MM.1S (cell line): ENCODE data around the gene KLK8.

Experiments used
- DNase-seq: peaks from one replicate; pipeline ENCODE4 v3.0.0-alpha.2; 2015
- H2AFZ ChIP-seq: fragments of 300-600 bp; sonication (generic); 2 replicates; pipeline ENCODE4 v1.6.0; 2016; ENCODE audit warnings: antibody characterized with exemption, low read length
- H3F3A ChIP-seq: fragments of 300-600 bp; sonication (generic); 2 replicates; pipeline ENCODE4 v1.6.1; 2016; ENCODE audit warnings: mild to moderate bottlenecking, antibody characterized with exemption, low read length, moderate library complexity, mixed read lengths; ENCODE audit not compliant: insufficient read depth
- H3K27ac ChIP-seq: fragments of 300-600 bp; sonication (generic); 2 replicates; pipeline ENCODE4 v1.5.1; 2016; ENCODE audit warnings: mild to moderate bottlenecking, low read length
- H3K27me3 ChIP-seq: fragments of 300-600 bp; sonication (generic); replicated peaks from 2 replicates; pipeline ENCODE4 v1.6.0; 2016; ENCODE audit warnings: low read length; ENCODE audit not compliant: insufficient read depth
- H3K36me3 ChIP-seq: fragments of 300-600 bp; sonication (generic); replicated peaks from 2 replicates; pipeline ENCODE4 v1.6.1; 2016; ENCODE audit warnings: mild to moderate bottlenecking, low read length, mixed read lengths; ENCODE audit not compliant: insufficient read depth
- H3K4me1 ChIP-seq: fragments of 300-600 bp; sonication (generic); 2 replicates; pipeline ENCODE4 v1.6.1; 2016; ENCODE audit warnings: low read length, mixed read lengths
- H3K4me2 ChIP-seq: fragments of 300-600 bp; sonication (generic); 2 replicates; pipeline ENCODE4 v1.6.0; 2016; ENCODE audit warnings: low read depth, low read length
- H3K4me3 ChIP-seq: fragments of 300-600 bp; sonication (generic); 2 replicates; pipeline ENCODE4 v1.5.1; 2016; ENCODE audit warnings: low read length, mixed read lengths
- H3K79me2 ChIP-seq: fragments of 300-600 bp; sonication (generic); 2 replicates; pipeline ENCODE4 v1.6.1; 2016; ENCODE audit warnings: mixed run types, low read length, mixed read lengths
- H3K9ac ChIP-seq: fragments of 300-600 bp; sonication (generic); 2 replicates; pipeline ENCODE4 v1.6.1; 2016; ENCODE audit warnings: low read length, mixed read lengths
- H3K9me2 ChIP-seq: fragments of 300-600 bp; sonication (generic); replicated peaks from 2 replicates; pipeline ENCODE4 v1.6.1; 2016; ENCODE audit warnings: mild to moderate bottlenecking, low read length, mixed read lengths; ENCODE audit not compliant: insufficient read depth
- H3K9me3 ChIP-seq: fragments of 300-600 bp; sonication (generic); replicated peaks from 2 replicates; pipeline ENCODE4 v1.6.1; 2016; ENCODE audit warnings: mild to moderate bottlenecking, low read length, mixed read lengths; ENCODE audit not compliant: insufficient read depth
- H4K20me1 ChIP-seq: fragments of 300-600 bp; sonication (generic); 2 replicates; pipeline ENCODE4 v1.6.1; 2016; ENCODE audit warnings: mild to moderate bottlenecking, low read length, moderate library complexity, mixed read lengths; ENCODE audit not compliant: insufficient read depth
- EZH2 ChIP-seq: fragments of 300-600 bp; sonication (generic); optimal IDR thresholded peaks from 2 replicates; pipeline ENCODE3; 2017; ENCODE audit warnings: low read depth, mild to moderate bottlenecking, antibody characterized with exemption, low read length, mixed read lengths
- EZH2phosphoT487 ChIP-seq: fragments of 300-600 bp; sonication (generic); IDR thresholded peaks from 2 replicates; pipeline ENCODE4 v1.6.1; 2018; ENCODE audit warnings: antibody characterized with exemption, low read length
- TF ChIP-seq, protein P1 (sequence below): fragments of 300-600 bp; sonication (generic); IDR thresholded peaks from 2 replicates; pipeline ENCODE4 v1.5.1; 2016; ENCODE audit warnings: antibody characterized with exemption, low read length, mixed read lengths

Gene KLK8

GRCh38 chr19:51007488-51007887 lies 6.1 kb upstream of the KLK8 start:
- Histone ChIP-seq H3K36me3 (no peaks in the 10 kb centered on the region), H3K4me2 (no peak overlapping the region), H3F3A (no peaks in the 10 kb centered on the region), H3K4me1 (no peaks in the 10 kb centered on the region), H3K9ac (no peak overlapping the region), H4K20me1 (no peaks in the 10 kb centered on the region), H3K4me3 (no peak overlapping the region), H3K27ac (no peak overlapping the region), H3K9me3 (no peaks in the 10 kb centered on the region), H2AFZ (no peak overlapping the region), H3K79me2 (no peaks in the 10 kb centered on the region), H3K27me3 (peaks cover 7% of the 10 kb centered on the region; the same call in 1 of the 2 replicates), H3K9me2 (no peaks in the 10 kb centered on the region)
- no peak for DNase-seq
- no peak for TF ChIP-seq EZH2
- TF ChIP-seq, protein P1, sequence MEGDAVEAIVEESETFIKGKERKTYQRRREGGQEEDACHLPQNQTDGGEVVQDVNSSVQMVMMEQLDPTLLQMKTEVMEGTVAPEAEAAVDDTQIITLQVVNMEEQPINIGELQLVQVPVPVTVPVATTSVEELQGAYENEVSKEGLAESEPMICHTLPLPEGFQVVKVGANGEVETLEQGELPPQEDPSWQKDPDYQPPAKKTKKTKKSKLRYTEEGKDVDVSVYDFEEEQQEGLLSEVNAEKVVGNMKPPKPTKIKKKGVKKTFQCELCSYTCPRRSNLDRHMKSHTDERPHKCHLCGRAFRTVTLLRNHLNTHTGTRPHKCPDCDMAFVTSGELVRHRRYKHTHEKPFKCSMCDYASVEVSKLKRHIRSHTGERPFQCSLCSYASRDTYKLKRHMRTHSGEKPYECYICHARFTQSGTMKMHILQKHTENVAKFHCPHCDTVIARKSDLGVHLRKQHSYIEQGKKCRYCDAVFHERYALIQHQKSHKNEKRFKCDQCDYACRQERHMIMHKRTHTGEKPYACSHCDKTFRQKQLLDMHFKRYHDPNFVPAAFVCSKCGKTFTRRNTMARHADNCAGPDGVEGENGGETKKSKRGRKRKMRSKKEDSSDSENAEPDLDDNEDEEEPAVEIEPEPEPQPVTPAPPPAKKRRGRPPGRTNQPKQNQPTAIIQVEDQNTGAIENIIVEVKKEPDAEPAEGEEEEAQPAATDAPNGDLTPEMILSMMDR = no peak
- no peak for TF ChIP-seq EZH2phosphoT487

- Histone ChIP-seq H2AFZ (no peak overlapping the region), H3K79me2 (no peaks in the 10 kb centered on the region), H3K4me2 (no peak overlapping the region), H3K27me3 (peaks cover 9% of the 10 kb centered on the region; the same call in 1 of the 2 replicates), H3F3A (no peaks in the 10 kb centered on the region), H3K9ac (no peak overlapping the region), H3K9me2 (no peaks in the 10 kb centered on the region), H3K4me1 (no peaks in the 10 kb centered on the region), H3K4me3 (no peak overlapping the region), H4K20me1 (no peaks in the 10 kb centered on the region), H3K27ac (no peak overlapping the region), H3K36me3 (no peaks in the 10 kb centered on the region), H3K9me3 (no peaks in the 10 kb centered on the region)
- TF ChIP-seq EZH2 (no peak), EZH2phosphoT487 (no peak)
- TF ChIP-seq, protein P1 = no peak
- DNase-seq = no peak
Observed at GRCh38 chr19:51006406-51006805, 5.0 kb upstream of the KLK8 start.

DNA sequence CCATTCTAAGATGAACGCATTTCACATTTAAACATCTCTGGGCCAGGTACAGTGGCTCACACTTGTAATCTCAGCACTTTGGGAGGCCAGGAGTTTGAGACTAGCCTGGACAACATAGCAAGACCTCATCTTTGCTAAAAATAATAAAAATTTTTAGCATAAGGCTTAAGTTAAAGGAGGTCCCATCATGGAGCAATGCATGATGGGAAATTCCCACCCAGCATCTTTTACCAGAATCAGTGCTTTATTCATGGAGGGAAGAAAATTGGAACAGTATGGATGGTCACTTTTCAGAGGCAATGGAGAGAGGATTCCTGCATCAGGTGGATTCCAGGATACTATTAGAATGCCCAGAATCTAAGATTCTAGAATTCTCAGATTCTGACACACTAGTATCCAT lies 3.8 kb upstream of the KLK8 start:
- no peak for TF ChIP-seq EZH2phosphoT487
- TF ChIP-seq, protein P1 = no peak
- no peak for TF ChIP-seq EZH2
- Histone ChIP-seq H3K27ac (no peak overlapping the region), H3K9me3 (no peaks in the 10 kb centered on the region)

More for the DNA sequence above, 3.8 kb upstream of the KLK8 start:
- H3K4me2 ChIP-seq = no peak overlapping the region
- peaks cover 9% of the 10 kb centered on the region; the same call in 1 of the 2 replicates for H3K27me3 ChIP-seq
- no peak overlapping the region for H3K9ac ChIP-seq
- H3K36me3 ChIP-seq = no peaks in the 10 kb centered on the region
- H3K4me3 ChIP-seq = no peak overlapping the region
- no peak overlapping the region for H2AFZ ChIP-seq
- DNase-seq = no peak
- H3K79me2 ChIP-seq = no peaks in the 10 kb centered on the region
- H3K9me2 ChIP-seq = no peaks in the 10 kb centered on the region
- no peaks in the 10 kb centered on the region for H3K4me1 ChIP-seq
- no peaks in the 10 kb centered on the region for H4K20me1 ChIP-seq
- no peaks in the 10 kb centered on the region for H3F3A ChIP-seq
